A549 (cell line): ENCODE data around the gene ARMC9. TPM values are rescaled to one million over a fixed set of nuclear protein-coding genes. Genes with fewer than 3 reads are reported as not detected.

Experiments
- ATAC-seq, 2 experiments: fragments of 200-7000 bp in 1 of 2; fragments of >200 bp in 1 of 2; cut with Nextera tagmentation in 1 of 2; cut with Tn5 transposase in 1 of 2; 3 replicates each; pipeline versions ENCODE4 v1.8.0 to v1.9.1; 2018 to 2020; ENCODE audit warnings: mild to moderate bottlenecking in 1 of 2, moderate library complexity in 1 of 2
- CTCF ChIA-PET: fragments of 300-600 bp; sonication (Branson Sonifier 250); formaldehyde crosslinking; extraction: SDS; loops from one replicate; lab custom pipeline; 2021; ENCODE audit warnings: antibody characterized with exemption, inconsistent platforms; lab: Yijun Ruan, JAX
- POLR2A ChIA-PET: fragments of 350-600 bp; formaldehyde crosslinking; extraction: SDS; loops from one replicate; lab custom pipeline; 2021; ENCODE audit warnings: antibody characterized with exemption, inconsistent platforms; lab: Yijun Ruan, JAX
- DNase-seq, 2 experiments: peaks; one replicate each; pipeline versions ENCODE4 v3.0.0 to v3.0.0-alpha.2; 2011 to 2016; ENCODE audit warnings: low read depth in 1 of 2, low spot score in 1 of 2
- FAIRE-seq: peaks from 2 replicates; lab custom pipeline; 2011; peaks lifted over from hg19 to GRCh38; lab: Jason Lieb, UNC
- H3K27ac ChIP-seq, 2 experiments: fragments of >200 bp; sonication (Bioruptor Twin); formaldehyde crosslinking; 3 replicates each; pipeline ENCODE4 v1.5.1; 2016 to 2017
- H3K4me1 ChIP-seq: fragments of >200 bp; sonication (Bioruptor Twin); formaldehyde crosslinking; 3 replicates; pipeline ENCODE4 v1.6.1; 2016
- H3K4me2 ChIP-seq: fragments of >200 bp; sonication (Bioruptor Twin); formaldehyde crosslinking; 3 replicates; pipeline ENCODE4 v1.6.1; 2016
- H3K4me3 ChIP-seq: fragments of >200 bp; sonication (Bioruptor Twin); formaldehyde crosslinking; 3 replicates; pipeline ENCODE4 v1.5.1; 2016
- H3K9me3 ChIP-seq: fragments of >200 bp; sonication (Bioruptor Twin); formaldehyde crosslinking; 3 replicates; pipeline ENCODE4 v1.6.1; 2016
- BHLHE40 ChIP-seq: IDR thresholded peaks from 2 replicates; pipeline ENCODE4 v1.6.1; 2012; ENCODE audit warnings: low read depth, low read length, inconsistent platforms
- CBX8 ChIP-seq: fragments of 200-600 bp; sonication (generic); IDR thresholded peaks from 2 replicates; pipeline ENCODE4 v1.6.1; 2016
- CEBPB ChIP-seq, 2 experiments: fragments of >200 bp in 1 of 2; sonication (Bioruptor Twin) in 1 of 2; formaldehyde crosslinking in 1 of 2; IDR thresholded peaks; 2 replicates each; pipeline ENCODE4 v1.6.1; 2012 to 2016
- EHF ChIP-seq: fragments of 250-450 bp; sonication (Bioruptor Pico); IDR thresholded peaks from 2 replicates; pipeline ENCODE4 v1.5.0; 2020; ENCODE audit warnings: mild to moderate bottlenecking
- EHMT2 ChIP-seq: fragments of 200-600 bp; sonication (generic); IDR thresholded peaks from 2 replicates; pipeline ENCODE4 v1.6.1; 2016; ENCODE audit warnings: antibody characterized with exemption, low read depth, mild to moderate bottlenecking, moderate library complexity
- EP300 ChIP-seq, 2 experiments: fragments of >200 bp; sonication (Bioruptor Twin); formaldehyde crosslinking; IDR thresholded peaks; 2 replicates in 1 of 2; 3 replicates in 1 of 2; pipeline ENCODE4 v1.6.1; 2016 to 2017
- FOSL2 ChIP-seq, 2 experiments: fragments of 450-650 bp in 1 of 2; fragments of >200 bp in 1 of 2; sonication (Bioruptor Twin) in 1 of 2; formaldehyde crosslinking; IDR thresholded peaks; 2 replicates each; pipeline versions ENCODE4 v1.5.0 to v1.6.1; 2016 to 2020; ENCODE audit warnings: mild to moderate bottlenecking in 1 of 2, moderate library complexity in 1 of 2
- FOXS1 ChIP-seq: fragments of 250-450 bp; sonication (Bioruptor Pico); IDR thresholded peaks from 2 replicates; pipeline ENCODE4 v1.5.0; 2020; ENCODE audit warnings: mild to moderate bottlenecking, moderate library complexity
- HDAC2 ChIP-seq: fragments of 200-600 bp; sonication (generic); IDR thresholded peaks from 2 replicates; pipeline ENCODE4 v1.6.1; 2016
- KDM1A ChIP-seq: fragments of 200-600 bp; sonication (generic); IDR thresholded peaks from 2 replicates; pipeline ENCODE4 v1.6.1; 2016; ENCODE audit warnings: low read depth, mild to moderate bottlenecking
- KDM5A ChIP-seq: fragments of 200-600 bp; sonication (generic); IDR thresholded peaks from 2 replicates; pipeline ENCODE4 v1.6.1; 2016; ENCODE audit warnings: antibody characterized with exemption, mild to moderate bottlenecking
- MAFK ChIP-seq: fragments of 450-650 bp; IDR thresholded peaks from 2 replicates; pipeline ENCODE4 v1.6.1; 2014; ENCODE audit not compliant: partially characterized antibody
- NR3C1 ChIP-seq: fragments of >200 bp; sonication (Bioruptor Twin); formaldehyde crosslinking; IDR thresholded peaks from 3 replicates; pipeline ENCODE4 v1.6.1; 2017
- RFX5 ChIP-seq: fragments of 450-650 bp; IDR thresholded peaks from 2 replicates; pipeline ENCODE4 v1.7.1; 2014; ENCODE audit warnings: antibody characterized with exemption, mild to moderate bottlenecking, moderate library complexity
- SMC3 ChIP-seq: fragments of >200 bp; sonication (Bioruptor Twin); formaldehyde crosslinking; IDR thresholded peaks from 3 replicates; pipeline ENCODE4 v1.6.1; 2018; ENCODE audit warnings: inconsistent platforms
- SREBF2 ChIP-seq: fragments of 450-650 bp; IDR thresholded peaks from 2 replicates; pipeline ENCODE4 v1.6.1; 2014; ENCODE audit warnings: mild to moderate bottlenecking, moderate library complexity
- TFCP2L1 ChIP-seq: fragments of 250-450 bp; sonication (Bioruptor Pico); IDR thresholded peaks from 2 replicates; pipeline ENCODE4 v1.5.0; 2021; ENCODE audit warnings: mild to moderate bottlenecking
- TP53 ChIP-seq: fragments of 250-450 bp; sonication (Bioruptor Pico); IDR thresholded peaks from 2 replicates; pipeline ENCODE4 v1.5.0; 2021; ENCODE audit warnings: mild to moderate bottlenecking, moderate library complexity
- ZC3H11A ChIP-seq: fragments of 450-650 bp; IDR thresholded peaks from 2 replicates; pipeline ENCODE4 v1.6.1; 2014; ENCODE audit warnings: antibody characterized with exemption, mild to moderate bottlenecking
- ZNF302 ChIP-seq: fragments of 250-450 bp; sonication (Bioruptor Pico); IDR thresholded peaks from 2 replicates; pipeline ENCODE4 v1.9.0; 2021; ENCODE audit warnings: inconsistent platforms, mild to moderate bottlenecking, moderate library complexity
- WGBS: methylation state at CpG from one replicate; pipeline ENCODE4 v1.1.6; 2017; ENCODE audit errors: missing lambda C conversion rate; 5-methylcytosine and 5-hydroxymethylcytosine counted together
- polyA plus RNA-seq, 4 experiments: library from polyadenylated mRNA; depleted of rRNA in 3 of 4; stranded (reverse); fragments of >200 nt; fragmentation: RNase III in 1 of 4; extraction: RNeasy Plus Mini Kit Qiagen cat#74134 plus additional on column Dnase treatment in 1 of 4; gene quantifications; 2 replicates in 3 of 4; 3 replicates in 1 of 4; pipeline ENCODE4 v1.2.3, GENCODE V29; 2011 to 2017
- TF ChIP-seq, protein P1 (sequence below): fragments of 450-650 bp; IDR thresholded peaks from 2 replicates; pipeline ENCODE4 v1.6.1; 2014; ENCODE audit warnings: antibody characterized with exemption

ARMC9 gene
- polyA plus RNA-seq, 2 of the 4 experiments (the other 2 are of a cell fraction) = 12.0 to 14.1 TPM

DNA sequence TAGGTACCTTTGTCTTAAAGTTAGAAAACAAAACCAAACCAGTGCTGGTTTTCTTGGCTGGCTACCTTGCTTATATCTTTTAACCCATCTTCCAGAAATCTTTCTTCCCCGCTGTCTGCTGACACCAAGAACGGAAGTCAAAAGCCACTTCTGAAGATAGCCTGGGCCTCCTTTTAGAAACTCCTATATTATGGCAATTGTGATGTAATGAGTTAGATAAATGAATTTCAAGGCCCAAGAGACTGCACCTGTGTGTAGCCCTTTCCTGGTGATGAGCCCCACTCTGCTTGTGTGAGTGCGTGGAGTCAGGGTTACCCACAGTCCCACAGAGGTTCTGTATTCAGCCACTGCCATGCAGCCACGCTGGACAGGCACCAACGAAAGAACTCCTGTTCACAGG lies 60.7 kb downstream of the ARMC9 start:
- no peak for TF ChIP-seq SMC3
- TF ChIP-seq, protein P1, sequence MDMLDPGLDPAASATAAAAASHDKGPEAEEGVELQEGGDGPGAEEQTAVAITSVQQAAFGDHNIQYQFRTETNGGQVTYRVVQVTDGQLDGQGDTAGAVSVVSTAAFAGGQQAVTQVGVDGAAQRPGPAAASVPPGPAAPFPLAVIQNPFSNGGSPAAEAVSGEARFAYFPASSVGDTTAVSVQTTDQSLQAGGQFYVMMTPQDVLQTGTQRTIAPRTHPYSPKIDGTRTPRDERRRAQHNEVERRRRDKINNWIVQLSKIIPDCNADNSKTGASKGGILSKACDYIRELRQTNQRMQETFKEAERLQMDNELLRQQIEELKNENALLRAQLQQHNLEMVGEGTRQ = no peak
- TF ChIP-seq NR3C1 = no peak
- no peak for TF ChIP-seq EP300 (IDR thresholded peaks at IDR 0.05)
- TF ChIP-seq BHLHE40 = no peak
- TF ChIP-seq EHMT2 = no peak
- FAIRE-seq = no peak
- Histone ChIP-seq H3K4me3 (no peak overlapping the region), H3K4me1 (no peaks in the 10 kb centered on the region; the same call in 2 of the 3 replicates), H3K9me3 (no peaks in the 10 kb centered on the region), H3K4me2 (no peak overlapping the region), H3K27ac (no peak overlapping the region)
- CTCF ChIA-PET = interaction anchor here (0.7 to 1.0 kb wide), 3 partner anchors 14 to 32 kb away, joined by 3 to 5 read pairs (median 3); no protein-coding TSS in a partner anchor
- 91% methylated on average over 5 of the region's 5 CpGs for WGBS
- POLR2A ChIA-PET = no interaction called here
- no peak for ATAC-seq
- no peak for DNase-seq

DNA sequence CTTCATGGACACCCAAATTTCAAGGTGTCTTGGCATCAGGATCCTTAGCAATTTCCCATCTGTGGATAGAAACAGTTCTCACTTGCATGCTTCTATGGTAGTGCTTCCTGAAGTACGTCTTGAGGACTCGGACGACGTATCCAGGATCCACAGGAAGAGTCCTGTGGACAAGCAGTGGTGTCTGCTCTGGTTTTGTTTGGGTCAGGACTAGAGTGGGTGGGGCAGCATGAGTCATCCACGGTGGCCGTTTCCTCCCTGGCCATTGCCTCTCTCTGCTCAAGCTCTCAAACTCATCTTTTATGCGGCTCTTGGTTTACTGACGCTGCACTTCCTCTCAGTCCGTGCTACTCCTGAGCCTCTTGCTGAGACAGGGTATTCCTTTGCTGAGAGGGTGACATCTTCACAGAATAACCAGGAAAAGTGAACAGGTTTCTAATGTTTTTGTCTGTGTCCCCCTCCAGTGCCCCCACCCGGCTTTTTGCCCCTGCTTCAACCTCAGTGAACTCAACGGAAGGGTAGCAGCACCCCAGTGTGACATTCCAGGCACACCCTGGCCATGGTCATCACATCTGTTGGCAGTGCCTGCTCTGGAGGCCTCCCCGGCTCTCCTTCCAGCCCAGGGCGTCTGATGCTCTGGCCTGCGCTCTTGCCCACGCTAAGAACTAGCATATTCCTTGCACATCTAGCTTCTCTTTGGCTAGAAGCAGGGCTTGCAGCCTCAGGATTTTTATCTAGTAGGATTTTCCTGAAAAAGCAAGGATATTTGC lies 62.2 kb downstream of the ARMC9 start:
- DNase-seq (no peak), ATAC-seq (peak in 1 of 2 experiments; percentile 34; a peak in 1 of 6 replicates), FAIRE-seq (no peak)
- H3K4me1 ChIP-seq = no peaks in the 10 kb centered on the region; the same call in 2 of the 3 replicates
- ChIA-PET POLR2A (no interaction called here), CTCF (interaction anchor here (0.7 to 1.1 kb wide), 3 partner anchors 16 to 33 kb away, joined by 3 read pairs; no protein-coding TSS in a partner anchor)
- no peaks in the 10 kb centered on the region for H3K9me3 ChIP-seq
- H3K27ac ChIP-seq = no peak overlapping the region
- WGBS = 86% methylated on average over 15 of the region's 15 CpGs
- TF ChIP-seq FOSL2 (IDR thresholded peaks at IDR 0.05) = no peak
- peak; percentile 15; the same call in 1 of the 2 replicates for TF ChIP-seq FOSL2 (CRISPR knock-in tag; IDR thresholded peaks at IDR 0.05)
- no peak for TF ChIP-seq RFX5
- no peak for TF ChIP-seq ZNF302
- H3K4me3 ChIP-seq = no peak overlapping the region
- no peak overlapping the region for H3K4me2 ChIP-seq

DNA sequence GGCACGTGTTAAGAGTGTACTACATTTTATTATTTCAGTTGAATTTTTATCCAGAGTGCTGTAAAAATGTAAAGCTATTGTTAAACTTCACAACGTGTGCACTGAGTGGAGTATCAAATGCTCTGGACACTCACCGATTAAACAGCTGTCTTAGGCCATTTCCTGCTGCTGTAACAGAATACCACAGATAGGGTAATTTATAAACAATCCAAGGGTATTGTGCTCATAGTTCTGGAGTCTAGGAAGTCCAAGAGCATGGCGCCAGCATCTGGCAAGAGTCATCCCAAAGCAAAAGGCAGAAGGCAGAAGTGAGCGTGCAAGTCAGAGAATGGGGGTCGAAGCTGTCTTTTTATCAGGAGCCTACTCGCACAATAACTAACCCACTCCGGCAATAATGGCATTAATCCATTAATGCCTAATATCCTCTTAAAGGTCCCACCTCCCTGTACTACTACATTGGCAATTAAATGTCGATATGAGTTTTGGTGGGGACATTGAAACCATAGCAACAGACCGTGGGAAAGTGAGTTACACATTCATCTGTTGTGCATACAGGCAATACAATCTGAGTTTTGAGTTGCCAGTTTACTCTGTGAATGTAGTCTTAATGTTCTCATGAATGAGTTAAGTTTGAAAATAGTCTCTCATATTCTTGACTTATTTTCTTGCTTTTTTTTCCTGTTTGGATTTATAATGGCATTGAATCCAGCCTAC lies 64.8 kb downstream of the ARMC9 start:
- H3K4me2 ChIP-seq = no peak overlapping the region
- no peaks in the 10 kb centered on the region; the same call in 2 of the 3 replicates for H3K4me1 ChIP-seq
- ATAC-seq (no peak), DNase-seq (no peak), FAIRE-seq (no peak)
- ChIA-PET CTCF (interaction anchor here (1.2 kb wide), 1 partner anchor 9 kb away, joined by 5 read pairs; no protein-coding TSS in a partner anchor), POLR2A (no interaction called here)
- no peaks in the 10 kb centered on the region for H3K9me3 ChIP-seq
- H3K4me3 ChIP-seq = no peak overlapping the region
- no peak for TF ChIP-seq TFCP2L1 (CRISPR knock-in tag)
- TF ChIP-seq HDAC2 = no peak
- TF ChIP-seq ZC3H11A = no peak
- no peak for TF ChIP-seq EHF (CRISPR knock-in tag)
- TF ChIP-seq SREBF2 = no peak
- TF ChIP-seq CBX8 = no peak
- no peak for TF ChIP-seq KDM1A
- no peak for TF ChIP-seq MAFK
- no peak for TF ChIP-seq CEBPB (IDR thresholded peaks at IDR 0.05)
- TF ChIP-seq KDM5A = no peak
- TF ChIP-seq TP53 (CRISPR knock-in tag) = no peak
- no peak for TF ChIP-seq FOXS1 (CRISPR knock-in tag)
- WGBS = 83% methylated on average over 10 of the region's 10 CpGs
- H3K27ac ChIP-seq = no peak overlapping the region
